Measurements from ENCODE around the gene TTLL10.

DNA sequence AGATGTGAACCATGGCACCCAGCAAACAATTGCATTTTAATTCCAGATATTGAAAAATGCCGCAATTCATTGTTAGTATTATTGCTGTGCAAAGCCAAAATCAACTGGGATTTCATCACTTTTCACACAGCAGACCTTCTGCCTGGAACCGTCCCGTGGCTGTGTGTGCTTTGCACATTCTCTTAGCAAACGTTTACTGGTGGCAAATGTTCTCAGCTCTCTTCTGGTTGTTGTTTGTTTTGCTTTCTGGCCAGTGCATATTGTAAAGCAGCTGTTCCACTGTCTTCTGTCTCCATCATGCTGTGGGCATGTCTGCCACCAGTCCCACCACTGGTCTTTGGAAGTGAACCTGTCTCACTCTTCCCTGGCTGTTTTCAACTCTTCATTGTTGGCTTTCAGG lies 19.8 kb upstream of the TTLL10 start:
- TF ChIP-seq, protein P1, sequence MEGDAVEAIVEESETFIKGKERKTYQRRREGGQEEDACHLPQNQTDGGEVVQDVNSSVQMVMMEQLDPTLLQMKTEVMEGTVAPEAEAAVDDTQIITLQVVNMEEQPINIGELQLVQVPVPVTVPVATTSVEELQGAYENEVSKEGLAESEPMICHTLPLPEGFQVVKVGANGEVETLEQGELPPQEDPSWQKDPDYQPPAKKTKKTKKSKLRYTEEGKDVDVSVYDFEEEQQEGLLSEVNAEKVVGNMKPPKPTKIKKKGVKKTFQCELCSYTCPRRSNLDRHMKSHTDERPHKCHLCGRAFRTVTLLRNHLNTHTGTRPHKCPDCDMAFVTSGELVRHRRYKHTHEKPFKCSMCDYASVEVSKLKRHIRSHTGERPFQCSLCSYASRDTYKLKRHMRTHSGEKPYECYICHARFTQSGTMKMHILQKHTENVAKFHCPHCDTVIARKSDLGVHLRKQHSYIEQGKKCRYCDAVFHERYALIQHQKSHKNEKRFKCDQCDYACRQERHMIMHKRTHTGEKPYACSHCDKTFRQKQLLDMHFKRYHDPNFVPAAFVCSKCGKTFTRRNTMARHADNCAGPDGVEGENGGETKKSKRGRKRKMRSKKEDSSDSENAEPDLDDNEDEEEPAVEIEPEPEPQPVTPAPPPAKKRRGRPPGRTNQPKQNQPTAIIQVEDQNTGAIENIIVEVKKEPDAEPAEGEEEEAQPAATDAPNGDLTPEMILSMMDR (IDR thresholded peaks at IDR 0.05): no peak
- TF ChIP-seq POLR2A (IDR thresholded peaks at IDR 0.05): no peak

Data from tibial nerve (tissue), 3 donors.